NCI-H526 (cell line): Measurements from ENCODE around the gene RAI1.
A peak's percentile ranks its signal among the peaks of the same experiment; 100 is the strongest.
"Not testable (repeated sequence)": the region's sequence is repeated elsewhere in the genome, so short reads cannot be mapped to it uniquely, and the experiment has no call there.

Source experiments
- DNase-seq, 2 experiments: peaks; one replicate each; lab custom pipeline; 2025; lab: John Stamatoyannopoulos, UW

RAI1 gene

GRCh38 chr17:17681744-17682292, 560 bp downstream of the RAI1 start:
- DNase-seq, result peak in 1 of 2 experiments; percentile 66

GRCh38 chr17:17682293-17682736, 1.1 kb downstream of the RAI1 start:
- DNase-seq, result peak in 1 of 2 experiments; percentile 61

GRCh38 chr17:17682737-17683680, 1.8 kb downstream of the RAI1 start:
- DNase-seq, result peak in 1 of 2 experiments; percentile 68

GRCh38 chr17:17683710-17684365, 2.6 kb downstream of the RAI1 start:
- DNase-seq, result no peak

GRCh38 chr17:17684906-17685774, 3.9 kb downstream of the RAI1 start:
- DNase-seq, result peak in 1 of 2 experiments; percentile 28

- DNase-seq, result no peak
These were observed 4.6 kb downstream of the RAI1 start for GRCh38 chr17:17685775-17686291.

GRCh38 chr17:17689312-17689711, 8.1 kb downstream of the RAI1 start:
- no peak for DNase-seq

- not testable (repeated sequence) for DNase-seq
These were observed 9.0 kb downstream of the RAI1 start for GRCh38 chr17:17690233-17690632.

GRCh38 chr17:17691468-17692263, 10.4 kb downstream of the RAI1 start:
- no peak for DNase-seq

- peak in 1 of 2 experiments; percentile 56 for DNase-seq
These were observed 11.3 kb downstream of the RAI1 start for GRCh38 chr17:17692353-17693252.

- DNase-seq, result peak; percentile 78 to 82
These were observed 12.3 kb downstream of the RAI1 start for GRCh38 chr17:17693253-17694168.

GRCh38 chr17:17694169-17695081, 13.2 kb downstream of the RAI1 start:
- DNase-seq, result peak in 1 of 2 experiments; percentile 70

- no peak for DNase-seq
These were observed 14.8 kb downstream of the RAI1 start for GRCh38 chr17:17696085-17696484.

- DNase-seq, result no peak
These were observed 15.8 kb downstream of the RAI1 start for GRCh38 chr17:17696882-17697633.

- no peak for DNase-seq
These were observed 17.1 kb downstream of the RAI1 start for GRCh38 chr17:17698371-17698770.

GRCh38 chr17:17698869-17699351, 17.7 kb downstream of the RAI1 start:
- no peak for DNase-seq
